GM12875 (cell line): Measurements from ENCODE around the gene C1orf226.

Experiments used
- H3K4me3 ChIP-seq: one replicate; pipeline ENCODE4 v1.5.1; 2011; ENCODE audit warnings: low read depth, low read length, control low read depth
- CTCF ChIP-seq: IDR thresholded peaks from 2 replicates; pipeline ENCODE4 v1.5.1; 2011; ENCODE audit warnings: low read depth, mild to moderate bottlenecking, control low read depth, inconsistent platforms, low read length, moderate library complexity, borderline replicate concordance; ENCODE audit not compliant: insufficient read depth

The C1orf226 gene

GRCh38 chr1:162375463-162375862 lies 6.1 kb upstream of the C1orf226 start:
- TF ChIP-seq CTCF, result no peak

GRCh38 chr1:162376691-162377090 lies 4.8 kb upstream of the C1orf226 start, which contains the start of gene SPATA46:
Gene SPATA46 (minus strand): TSS chr1:162376854. CDS start chr1:162376790, 64 bp downstream.
- no peak for TF ChIP-seq CTCF
- no peak within 1 kb of the TSS for H3K4me3 ChIP-seq

More at GRCh38 chr1:162375463-162375862, 6.1 kb upstream of the C1orf226 start:
- no peak overlapping the region for H3K4me3 ChIP-seq

DNA sequence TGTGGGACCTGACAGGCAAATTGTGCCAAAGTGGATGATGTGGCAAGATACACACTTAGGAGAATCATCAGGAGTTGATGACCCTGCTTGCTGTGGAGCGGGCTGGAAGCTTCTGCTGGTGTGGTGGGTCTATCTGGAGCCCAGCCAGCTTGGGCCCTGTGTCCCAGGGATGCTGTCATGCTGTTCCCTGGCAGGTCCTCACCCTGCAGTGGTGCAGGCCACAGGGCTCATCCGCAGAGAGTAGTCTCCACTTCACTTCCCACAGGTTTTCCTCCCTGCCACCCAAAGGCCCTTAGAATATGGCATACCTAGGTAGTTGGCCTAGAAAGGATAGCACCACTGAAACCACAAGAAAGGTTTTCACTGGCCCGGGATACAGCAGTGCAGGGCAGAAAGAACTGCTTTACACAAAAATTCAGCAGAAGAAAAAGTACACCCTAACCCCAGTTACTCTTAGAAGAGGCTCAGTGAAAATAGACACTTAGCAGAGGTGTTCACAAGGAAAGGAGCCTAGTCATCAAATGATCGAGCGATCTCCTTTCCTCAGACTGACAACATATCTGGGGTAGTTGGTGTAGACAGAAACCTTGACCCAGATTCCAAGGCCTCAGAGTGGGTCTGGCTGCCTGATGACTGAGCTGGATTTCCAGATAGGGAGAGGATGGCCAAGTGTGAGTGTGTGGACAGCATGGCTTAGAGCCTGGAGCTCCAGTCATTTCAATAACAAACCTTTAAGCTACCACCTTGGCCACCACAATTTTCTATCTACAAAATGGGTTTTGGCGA lies 1.3 kb upstream of the C1orf226 start:
- TF ChIP-seq CTCF, result no peak
- H3K4me3 ChIP-seq, result no peak overlapping the region

GRCh38 chr1:162381941-162382750 lies 618 bp downstream of the C1orf226 start:
- no peak for TF ChIP-seq CTCF
- H3K4me3 ChIP-seq, result no peak overlapping the region

DNA sequence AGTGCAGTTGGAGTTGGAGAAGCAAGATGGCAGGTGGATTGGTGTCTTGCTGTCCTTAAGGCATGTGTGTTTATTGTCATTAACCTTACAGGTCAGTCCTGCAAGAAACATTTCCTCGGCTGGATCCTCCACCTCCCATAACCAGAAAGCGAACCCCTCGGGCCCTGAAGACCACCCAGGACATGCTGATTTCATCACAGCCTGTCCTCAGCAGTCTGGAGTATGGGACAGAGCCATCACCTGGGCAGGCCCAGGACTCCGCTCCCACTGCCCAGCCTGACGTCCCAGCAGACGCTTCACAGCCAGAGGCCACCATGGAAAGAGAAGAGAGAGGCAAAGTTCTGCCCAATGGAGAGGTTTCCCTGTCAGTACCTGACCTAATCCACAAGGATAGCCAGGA lies 1.6 kb downstream of the C1orf226 start:
- TF ChIP-seq CTCF, result no peak
- no peak overlapping the region for H3K4me3 ChIP-seq

GRCh38 chr1:162383516-162383915 lies 2.0 kb downstream of the C1orf226 start:
- TF ChIP-seq CTCF, result no peak

More at GRCh38 chr1:162383516-162383915, 2.0 kb downstream of the C1orf226 start:
- no peak overlapping the region for H3K4me3 ChIP-seq
